NCI-H526 (cell line): Measurements from ENCODE around the gene SHE.
A peak's percentile ranks its signal among the peaks of the same experiment; 100 is the strongest.

Source experiments
- DNase-seq, 2 experiments: peaks; one replicate each; lab custom pipeline; 2025; lab: John Stamatoyannopoulos, UW

The SHE gene

GRCh38 chr1:154478639-154479038 is 23.6 kb downstream of the SHE start:
- peak in 1 of 2 experiments; percentile 45 for DNase-seq

DNA sequence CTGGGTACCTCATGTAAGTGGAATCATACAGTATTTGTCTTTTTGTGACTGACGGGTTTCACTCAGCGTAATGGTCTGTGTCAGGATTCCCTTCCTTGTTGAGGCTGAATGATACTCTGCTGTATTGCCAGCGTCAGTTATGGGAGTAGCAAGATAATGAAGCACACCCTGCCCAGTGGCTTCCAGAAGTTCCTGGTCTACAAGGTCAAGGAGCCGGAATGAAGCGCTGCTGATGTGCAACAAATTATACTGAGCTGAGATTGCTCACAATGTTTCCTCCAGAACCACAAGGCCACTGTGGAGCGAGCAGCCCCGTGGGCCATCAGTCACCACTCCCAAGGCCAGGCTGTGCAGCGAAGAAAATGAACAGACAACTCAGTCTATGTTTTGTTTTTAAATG is 24.2 kb downstream of the SHE start:
- DNase-seq: no peak

DNA sequence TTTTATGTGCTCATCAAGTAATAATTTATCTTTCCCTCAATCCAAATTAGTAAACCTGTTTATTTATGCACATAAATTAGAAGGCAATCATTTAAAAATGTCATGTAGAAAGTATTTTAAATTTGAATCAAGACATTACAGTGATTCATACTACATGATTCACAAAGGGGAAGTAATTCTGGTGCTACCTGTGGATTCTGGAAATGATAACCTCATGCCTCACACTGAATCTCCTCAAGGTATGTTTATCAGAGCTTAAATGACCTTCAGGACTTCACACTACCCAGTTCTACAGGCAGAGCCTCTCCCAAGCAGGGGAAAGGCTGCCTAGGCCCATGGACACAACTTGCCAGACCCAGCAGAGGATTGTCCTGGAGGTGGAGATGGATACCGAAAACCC is 25.4 kb downstream of the SHE start:
- DNase-seq: no peak

- DNase-seq: no peak
These were observed 27.4 kb downstream of the SHE start for GRCh38 chr1:154474802-154475201.

- DNase-seq: no peak
These were observed 30.9 kb downstream of the SHE start for GRCh38 chr1:154471304-154471703.

DNA sequence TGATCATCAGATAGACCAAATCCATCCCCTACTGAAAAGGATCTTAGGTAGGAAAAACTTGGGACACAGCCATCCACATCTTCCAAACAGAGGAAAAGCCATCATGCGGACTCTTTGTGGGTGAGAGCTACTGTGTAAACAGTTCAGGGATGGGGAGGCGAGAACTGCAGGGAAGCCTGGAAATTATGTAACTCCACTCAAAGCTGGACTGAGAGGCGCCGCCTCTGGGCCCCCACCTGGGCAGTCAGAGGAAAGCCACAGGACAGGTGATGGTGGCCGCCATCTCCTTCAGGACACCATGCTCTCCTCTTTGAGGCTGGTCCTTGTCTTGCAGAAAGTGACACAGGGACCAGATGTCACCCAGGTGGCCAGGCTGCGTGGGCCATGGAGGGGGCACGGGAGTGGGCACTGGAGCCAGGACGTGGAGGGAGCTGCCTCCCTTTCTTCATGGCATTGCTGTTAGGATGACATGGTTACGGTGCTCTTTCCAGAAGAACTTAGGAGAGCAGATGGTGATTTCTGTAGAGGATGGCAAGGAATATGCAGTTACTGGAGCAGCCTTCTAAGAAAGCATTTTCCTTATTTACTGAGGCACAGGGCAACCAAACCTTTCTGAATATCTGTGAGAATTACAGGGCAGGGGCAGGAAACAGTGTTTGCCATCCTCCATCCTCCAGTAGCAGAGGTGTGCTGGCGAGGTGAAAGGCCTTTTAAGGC is 32.2 kb downstream of the SHE start:
- no peak for DNase-seq

- no peak for DNase-seq
These were observed 33.5 kb downstream of the SHE start for GRCh38 chr1:154468535-154469250.

DNA sequence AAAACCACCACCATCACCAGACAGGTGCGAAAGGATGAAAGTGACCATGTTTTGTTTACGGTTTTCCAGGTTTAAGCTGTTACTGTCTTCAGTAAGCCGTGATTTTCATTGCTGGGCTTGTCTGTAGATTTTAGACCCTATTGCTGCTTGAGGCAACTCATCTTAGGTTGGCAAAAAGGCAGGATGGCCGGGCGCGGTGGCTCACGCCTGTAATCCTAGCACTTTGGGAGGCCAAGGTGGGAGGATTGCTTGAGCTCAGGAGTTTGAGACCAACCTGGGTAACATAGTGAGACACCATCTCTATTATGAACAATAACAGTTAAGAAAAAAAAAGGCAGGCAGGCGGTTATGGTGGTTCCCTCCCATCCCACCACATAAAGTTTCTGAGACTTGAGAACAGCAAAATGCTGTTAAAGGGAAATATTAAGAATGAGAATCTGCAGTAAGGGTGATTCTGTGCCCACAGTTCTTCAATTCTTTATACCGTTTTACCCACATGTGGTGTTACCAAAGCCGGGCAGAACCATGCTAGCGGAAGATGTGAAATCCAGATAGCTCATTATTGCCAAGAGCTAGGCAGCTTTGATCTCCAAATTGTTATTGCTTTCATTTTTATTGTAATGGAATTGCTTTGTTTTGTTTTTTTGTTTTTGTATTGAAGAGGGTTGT is 34.6 kb downstream of the SHE start:
- no peak for DNase-seq

GRCh38 chr1:154466921-154467417 is 35.2 kb downstream of the SHE start:
- DNase-seq: no peak

DNA sequence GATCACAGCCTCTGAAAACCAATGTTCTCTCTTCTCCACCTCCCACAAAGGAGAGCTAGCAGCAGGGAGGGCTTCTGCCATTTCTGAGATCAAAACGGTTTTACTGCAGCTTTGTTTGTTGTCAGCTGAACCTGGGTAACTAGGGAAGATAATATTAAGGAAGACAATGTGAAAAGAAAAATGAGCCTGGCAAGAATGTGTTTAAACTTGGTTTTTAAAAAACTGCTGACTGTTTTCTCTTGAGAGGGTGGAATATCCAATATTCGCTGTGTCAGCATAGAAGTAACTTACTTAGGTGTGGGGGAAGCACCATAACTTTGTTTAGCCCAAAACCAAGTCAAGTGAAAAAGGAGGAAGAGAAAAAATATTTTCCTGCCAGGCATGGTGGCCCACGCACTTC is 36.0 kb downstream of the SHE start:
- no peak for DNase-seq

- no peak for DNase-seq
These were observed 36.5 kb downstream of the SHE start for GRCh38 chr1:154465621-154466195.

DNA sequence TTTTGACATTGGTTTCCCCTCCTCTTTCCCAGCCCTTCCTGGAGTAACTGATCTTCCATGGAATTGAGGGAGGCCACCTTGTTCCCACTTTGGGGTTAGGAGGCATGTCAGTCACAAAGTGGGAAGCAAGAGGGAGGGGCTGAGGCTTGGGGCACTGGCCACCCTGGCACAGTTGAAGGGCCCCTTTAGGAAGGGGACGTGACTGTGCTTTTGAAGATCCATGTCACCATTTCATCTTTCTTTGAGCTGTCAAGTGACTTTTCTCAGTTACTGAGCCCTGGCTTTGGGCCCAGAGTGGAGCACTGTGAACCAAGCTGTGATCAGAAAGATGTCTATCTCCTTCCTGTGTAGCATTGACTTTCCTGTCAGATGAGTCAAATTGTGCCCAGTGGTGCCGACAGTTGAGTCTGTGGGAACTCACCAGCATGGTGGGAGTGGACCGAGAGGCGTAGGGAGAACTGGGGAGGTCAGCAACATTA is 38.7 kb downstream of the SHE start:
- DNase-seq: no peak

- DNase-seq: no peak
These were observed 41.4 kb downstream of the SHE start for GRCh38 chr1:154460695-154461260.

DNA sequence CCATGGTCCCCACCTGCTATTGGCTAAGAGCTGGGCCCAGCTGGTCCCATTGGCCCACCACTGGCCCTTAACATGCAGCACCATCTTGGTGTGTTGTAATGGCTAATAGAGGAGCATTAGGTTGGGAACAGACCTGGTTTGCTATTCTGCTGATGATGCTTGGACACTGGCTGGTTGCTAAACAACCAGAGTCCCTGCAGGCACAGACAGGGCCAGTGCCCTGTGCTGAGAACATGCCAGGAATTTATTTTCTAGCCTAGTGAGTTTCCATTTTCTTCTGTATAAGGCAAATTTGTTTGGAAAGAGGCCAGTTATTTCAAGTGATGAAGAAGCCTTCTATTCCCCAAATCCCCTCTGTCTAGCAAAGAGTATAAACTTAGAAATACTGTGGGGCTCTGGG is 43.1 kb downstream of the SHE start:
- DNase-seq: no peak

DNA sequence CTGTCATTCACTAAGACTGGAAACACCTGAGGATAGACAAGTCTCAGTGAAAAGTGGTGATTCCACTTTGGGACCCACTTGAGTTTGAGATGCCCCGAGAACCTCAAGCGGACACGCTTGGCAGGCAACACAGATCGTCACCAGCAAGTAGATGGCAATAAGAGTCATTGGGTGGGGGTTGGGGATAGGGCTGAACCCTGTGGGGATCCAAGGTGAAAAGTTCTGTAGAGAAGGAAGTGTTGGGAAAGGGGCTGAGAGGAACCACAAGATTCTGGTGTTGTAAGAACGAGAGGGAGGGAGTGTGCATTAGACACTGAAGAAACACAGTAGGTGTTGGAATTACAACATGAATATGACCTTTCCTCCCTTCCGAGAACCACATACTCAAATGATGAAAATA is 45.6 kb downstream of the SHE start:
- no peak for DNase-seq

DNA sequence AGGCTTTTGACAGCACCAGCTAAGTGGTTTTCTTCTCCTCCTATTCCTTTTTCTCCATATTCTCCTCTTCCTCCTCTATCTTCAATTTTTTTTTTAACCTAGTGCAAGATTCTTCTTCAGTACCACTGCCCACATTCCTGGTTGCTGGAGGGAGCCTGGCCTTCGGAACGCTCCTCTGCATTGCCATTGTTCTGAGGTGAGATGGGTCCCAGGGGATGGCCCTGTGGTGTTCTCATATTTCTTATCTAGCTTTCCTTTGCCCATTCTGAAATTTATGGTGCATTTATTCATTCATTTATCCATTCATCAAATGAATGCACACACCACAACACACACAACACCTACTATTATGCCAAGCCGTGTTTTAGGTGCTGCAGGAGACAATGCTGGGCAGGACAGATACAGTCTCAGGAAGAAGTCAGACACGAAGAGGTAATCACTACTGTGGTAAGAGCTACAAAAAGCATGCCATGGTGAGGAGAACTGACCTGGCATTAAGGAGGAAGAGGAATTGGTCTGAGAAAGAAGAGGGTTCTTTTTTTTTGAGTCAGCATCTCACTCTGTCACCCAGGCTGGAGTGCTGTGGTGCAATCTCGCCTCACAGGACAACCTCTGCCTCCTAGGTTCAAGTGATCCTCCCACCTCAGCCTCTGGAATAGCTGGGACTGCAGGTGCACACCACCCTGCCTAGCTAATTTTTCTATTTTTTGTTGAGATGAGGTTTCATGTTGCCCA is 47.7 kb downstream of the SHE start:
- DNase-seq: peak; percentile 93 to 97

- DNase-seq: no peak
These were observed 48.4 kb downstream of the SHE start for GRCh38 chr1:154453574-154454352.

DNA sequence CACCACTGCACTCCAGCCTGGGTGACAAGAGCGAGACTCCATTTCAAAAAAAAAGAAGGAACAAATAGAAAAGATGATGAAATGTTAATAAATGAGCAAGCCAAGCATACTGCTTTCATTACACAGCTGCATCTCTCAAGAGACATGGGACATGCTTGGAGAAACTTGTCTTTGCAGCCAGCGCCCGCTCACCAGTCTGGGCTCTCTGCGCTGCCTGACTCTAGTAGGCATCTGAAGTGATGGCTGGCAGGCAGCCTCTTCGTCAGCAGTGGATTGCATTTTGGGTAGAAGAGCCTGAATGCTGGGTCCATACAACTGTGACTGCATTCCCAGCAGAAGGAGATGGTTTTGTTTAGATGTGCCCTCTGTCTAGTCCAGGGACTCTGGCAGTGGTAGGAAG is 49.1 kb downstream of the SHE start:
- DNase-seq: no peak

- no peak for DNase-seq
These were observed 53.8 kb downstream of the SHE start for GRCh38 chr1:154448331-154448811.

DNA sequence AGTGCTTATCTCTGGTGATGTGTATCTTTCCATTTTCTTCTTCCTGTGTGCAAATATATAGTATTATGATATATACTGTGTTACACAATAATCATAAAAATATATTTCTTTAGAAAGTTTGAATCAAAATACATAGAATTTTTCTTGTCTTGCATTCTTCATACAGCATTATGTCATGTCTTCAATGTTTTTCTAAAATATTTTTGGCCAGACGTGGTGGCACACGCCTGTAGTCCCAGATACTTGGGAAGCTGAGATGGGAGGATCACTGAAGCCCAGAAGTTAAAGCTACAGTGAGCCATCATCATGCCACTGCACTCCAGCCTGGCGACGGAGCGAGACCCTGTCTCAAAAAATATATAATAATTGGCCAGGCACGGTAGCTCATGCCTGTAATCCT is 55.4 kb downstream of the SHE start:
- no peak for DNase-seq

- DNase-seq: no peak
These were observed 55.9 kb downstream of the SHE start for GRCh38 chr1:154446292-154446691.
